NCI-H1105 treated with DMSO at 0.1 percent for 48 hours (cell line): ENCODE results near the gene LRFN2.

ENCODE experiments used
- DNase-seq: peaks from one replicate; lab custom pipeline; 2025; lab: John Stamatoyannopoulos, UW

Gene LRFN2

DNA sequence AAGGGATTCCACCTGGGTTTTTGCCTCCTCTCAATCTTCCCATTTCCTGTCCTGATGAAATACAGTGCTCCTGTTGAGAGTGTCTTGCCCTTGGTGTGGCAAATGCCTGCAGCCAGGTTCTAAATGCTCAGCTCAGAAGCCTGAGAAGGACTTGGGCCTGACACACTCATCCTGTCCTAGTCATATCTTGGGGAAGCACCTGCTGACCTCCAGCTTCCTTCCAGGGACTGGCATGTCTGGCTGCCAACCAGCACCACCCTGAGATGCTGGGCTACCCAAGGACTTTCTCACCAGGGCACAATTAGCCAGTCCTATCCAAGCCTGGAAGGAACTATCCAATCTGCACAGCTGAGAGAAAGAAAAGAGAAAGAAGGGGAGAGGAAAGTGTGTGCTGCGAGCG lies 43.4 kb downstream of the LRFN2 start:
- no peak for DNase-seq

DNA sequence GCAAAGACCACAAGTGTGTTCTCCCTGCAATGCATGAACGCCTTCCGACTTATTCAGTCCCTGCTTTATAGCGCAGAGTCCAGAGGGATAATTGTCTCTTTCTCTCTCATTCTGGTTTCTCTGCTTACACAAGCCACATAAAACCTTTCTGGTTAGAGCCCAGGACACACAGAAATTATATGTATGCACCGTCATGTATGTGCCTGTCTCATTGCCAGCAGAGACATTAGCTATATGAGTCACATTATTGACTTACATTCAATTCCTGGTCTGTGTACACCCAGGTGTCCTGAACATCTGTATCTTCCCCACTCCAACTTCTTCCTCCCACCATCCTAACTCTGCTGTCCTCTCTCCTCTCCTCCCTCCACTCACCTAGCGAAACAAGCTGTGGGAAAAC lies 44.0 kb downstream of the LRFN2 start:
- peak; percentile 24 for DNase-seq

DNA sequence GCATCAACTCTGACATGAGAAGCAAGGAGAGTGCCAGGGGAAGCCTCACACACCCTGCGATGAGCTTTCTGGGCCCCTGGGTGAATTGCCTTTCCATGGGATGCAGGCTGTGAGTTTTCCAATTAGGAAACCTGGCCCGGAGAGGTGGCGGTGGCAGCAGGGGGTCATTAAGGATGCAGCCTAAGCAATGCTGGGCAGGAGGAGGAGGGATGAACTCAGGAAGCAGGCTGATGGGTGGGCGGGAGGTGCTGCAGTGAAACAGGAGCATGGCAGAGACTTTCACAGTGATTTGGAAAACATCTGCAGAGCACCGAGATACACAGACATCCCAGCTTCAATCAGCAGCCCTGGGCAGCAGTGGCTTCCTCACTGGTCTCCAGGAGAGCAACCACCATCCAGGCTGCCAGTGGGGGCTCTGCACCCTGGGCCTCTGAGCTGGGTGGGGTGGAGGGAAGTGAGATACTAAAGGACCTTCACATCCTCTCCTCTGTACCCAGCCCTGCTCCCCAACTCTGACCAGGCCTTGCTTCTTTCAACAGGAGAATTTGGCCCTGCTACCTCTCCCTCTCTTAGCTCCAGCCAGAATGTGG lies 44.9 kb downstream of the LRFN2 start:
- DNase-seq = no peak

DNA sequence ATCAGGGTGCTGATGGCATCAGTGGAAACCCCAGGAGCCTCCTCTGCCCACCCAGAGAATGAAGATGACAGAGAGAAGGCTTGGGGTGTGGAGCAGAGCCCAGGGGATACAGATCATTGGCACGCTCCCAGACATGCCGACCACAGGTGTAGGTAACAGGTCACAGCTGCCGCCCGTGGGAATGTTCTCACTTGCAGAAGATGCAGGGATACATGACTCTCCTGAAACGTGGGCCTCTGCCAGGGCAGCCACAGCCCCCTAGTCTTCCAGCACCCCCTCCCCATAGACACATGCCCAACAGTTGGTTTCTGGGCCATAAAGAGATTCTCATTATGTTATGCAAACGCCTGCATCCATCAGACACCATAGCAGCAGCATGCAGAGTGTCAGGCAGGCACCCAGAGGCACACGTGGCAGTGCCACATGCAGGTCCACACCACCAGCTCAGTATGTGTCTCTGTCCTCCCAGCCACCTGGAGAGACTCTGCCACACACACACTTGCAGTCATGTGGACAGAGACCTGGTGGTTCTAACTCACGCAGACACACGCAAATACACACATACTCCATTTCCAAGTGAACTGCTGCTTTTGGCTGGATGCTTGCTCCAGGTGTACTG lies 45.5 kb downstream of the LRFN2 start:
- no peak for DNase-seq

DNA sequence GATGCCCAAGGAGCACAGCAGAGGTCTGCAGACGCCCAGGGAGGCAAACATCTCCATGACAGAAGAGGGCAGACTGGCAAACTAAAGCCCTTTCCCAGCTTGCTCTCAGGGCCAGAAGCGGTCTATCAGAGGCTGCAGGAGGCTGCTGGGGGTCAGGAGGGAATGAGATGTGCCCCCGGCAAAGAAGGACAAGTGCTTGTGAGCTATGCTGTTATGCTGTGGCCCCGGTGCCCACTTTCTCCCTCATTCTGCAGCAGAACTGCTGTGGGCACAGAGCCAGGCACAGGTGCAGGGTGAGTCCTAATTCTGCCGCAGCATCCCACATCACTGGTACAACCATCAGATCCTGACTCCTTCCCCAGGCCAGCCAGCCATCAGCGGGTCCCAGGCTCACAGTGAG lies 46.4 kb downstream of the LRFN2 start:
- no peak for DNase-seq

DNA sequence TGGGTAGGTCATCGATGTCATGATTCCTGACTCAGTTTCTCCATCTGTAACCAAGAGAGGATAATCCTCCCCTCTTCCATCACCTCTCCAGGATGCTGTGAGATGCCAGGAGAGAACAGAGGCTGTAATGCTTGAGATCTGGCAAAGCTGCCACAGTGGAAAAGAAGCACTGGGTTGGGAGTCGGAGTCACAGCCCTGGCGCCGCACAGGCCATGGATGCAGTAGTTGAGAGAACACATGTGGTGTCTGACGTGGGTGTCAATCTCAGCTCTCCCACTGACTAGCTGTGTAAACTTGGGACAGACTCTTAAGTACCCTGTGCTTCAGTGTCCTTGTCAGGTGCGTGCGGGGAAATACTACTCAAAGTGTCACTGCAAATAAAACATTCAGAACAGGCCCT lies 47.3 kb downstream of the LRFN2 start:
- no peak for DNase-seq

DNA sequence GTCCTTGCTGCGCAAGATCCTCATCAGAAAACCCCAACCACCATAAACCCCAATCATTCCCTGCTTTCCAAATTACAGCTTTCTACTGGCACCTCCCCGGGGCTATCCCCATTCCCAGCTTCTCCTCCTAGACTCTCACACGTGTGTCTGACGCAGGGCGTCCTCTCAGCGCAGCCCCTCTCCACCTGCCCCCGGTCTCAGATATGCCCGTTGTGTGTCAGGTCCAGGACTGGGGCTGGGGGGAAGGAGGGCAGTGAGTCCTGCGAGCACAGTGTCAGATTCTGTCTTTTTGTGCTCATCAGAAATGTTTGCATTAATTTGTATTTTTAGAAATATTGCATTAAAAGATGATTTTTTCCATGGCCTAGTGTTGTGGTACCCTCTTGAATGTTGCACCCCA lies 48.6 kb downstream of the LRFN2 start:
- DNase-seq = no peak

DNA sequence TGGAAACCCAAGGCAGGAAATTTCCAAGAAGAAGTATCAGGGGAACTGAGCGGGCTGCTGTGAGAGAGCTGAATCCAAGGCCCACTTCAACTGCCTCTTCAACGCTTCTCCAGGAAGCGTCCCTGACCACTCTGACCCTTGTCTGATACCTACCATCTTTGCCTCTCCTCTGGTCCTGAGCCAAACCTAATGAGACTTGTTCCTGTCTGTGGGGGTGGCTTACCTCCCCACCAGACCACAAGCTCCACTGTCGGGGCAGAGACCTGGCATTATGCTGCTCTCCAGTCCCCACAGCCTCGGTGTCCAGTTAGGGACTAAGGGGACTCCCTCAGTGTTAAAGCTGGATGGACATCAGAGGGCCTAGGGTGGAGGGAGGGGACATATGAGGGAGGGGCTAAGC lies 49.7 kb downstream of the LRFN2 start:
- no peak for DNase-seq

DNA sequence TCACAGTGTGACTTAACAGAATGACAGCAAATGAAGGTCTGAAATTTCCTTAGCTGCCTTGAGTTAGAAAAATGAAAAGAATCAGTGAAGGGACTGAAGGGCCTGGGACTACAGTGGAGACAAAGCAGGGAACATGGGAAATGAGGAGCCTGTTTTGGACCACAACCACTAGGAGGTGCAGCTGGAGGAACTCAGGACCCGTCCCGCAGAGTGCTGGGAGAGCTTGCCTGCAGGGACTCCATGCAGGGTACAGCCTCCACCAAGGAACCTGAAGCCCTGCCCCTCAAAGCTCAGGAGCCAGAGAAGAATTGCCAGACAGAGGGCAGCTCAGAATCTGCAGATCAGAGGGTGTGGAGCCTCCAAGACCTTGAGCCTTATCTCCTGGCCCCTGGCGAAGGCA lies 50.7 kb downstream of the LRFN2 start:
- DNase-seq = no peak

DNA sequence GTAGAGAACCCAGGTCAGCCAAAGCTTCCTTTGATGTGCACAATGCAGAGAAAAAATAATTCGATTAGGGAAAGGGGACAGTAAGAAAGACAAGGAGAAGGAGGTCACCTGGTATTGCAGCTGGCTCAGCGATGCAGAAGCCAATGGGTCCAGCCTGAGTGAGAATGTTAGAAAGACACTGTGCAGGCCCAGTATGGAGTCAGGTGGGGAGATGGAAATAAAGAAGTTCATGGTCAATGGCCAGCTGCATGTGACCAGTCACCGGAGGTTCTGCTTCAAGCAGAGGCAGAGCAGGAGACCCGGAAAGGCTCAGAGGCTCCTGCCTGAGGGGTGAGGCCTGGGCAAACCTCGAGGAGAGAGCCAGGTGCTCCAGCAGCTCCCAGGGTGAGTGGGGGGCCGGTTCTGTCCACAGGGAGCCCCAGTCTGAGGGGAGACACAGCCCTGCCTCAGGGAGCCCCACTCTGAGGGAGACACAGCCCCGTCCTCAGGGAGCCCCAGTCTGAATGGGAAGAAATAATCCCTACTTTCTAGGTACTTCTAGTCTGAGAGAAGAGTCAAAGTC lies 51.3 kb downstream of the LRFN2 start:
- no peak for DNase-seq

DNA sequence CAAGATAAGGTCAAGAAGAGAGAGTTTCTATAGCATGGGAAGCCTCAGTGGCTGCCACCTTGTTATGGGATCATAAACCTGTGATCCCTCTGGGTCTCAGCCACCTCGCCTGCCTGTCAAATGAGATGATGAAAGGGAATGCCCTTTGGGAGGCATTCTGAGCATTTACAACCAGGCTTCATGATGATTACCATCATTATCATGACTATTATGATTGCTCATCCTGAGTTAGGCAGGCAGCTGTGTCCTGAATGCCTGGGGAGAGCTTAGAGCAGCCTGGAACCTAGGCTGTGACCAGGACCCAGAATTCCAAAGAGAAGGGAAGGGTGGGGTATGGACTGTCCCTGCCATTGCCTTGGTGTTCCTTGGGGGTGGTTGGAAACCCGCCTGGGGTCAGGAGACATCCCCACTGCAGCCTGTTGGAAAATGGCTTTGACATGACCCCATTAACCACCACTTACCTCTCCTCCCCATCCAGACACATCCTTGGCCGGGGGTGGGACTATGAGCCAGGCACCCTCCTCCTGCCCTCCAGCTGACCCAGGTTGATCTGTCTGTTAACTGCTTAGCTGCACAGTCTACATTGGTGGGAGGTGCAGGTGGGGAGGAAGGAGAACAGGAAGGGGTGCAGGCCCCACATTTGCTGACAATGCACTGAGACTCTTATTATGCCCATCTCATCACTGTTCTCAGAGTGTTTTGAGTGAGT lies 51.9 kb downstream of the LRFN2 start:
- DNase-seq = no peak

DNA sequence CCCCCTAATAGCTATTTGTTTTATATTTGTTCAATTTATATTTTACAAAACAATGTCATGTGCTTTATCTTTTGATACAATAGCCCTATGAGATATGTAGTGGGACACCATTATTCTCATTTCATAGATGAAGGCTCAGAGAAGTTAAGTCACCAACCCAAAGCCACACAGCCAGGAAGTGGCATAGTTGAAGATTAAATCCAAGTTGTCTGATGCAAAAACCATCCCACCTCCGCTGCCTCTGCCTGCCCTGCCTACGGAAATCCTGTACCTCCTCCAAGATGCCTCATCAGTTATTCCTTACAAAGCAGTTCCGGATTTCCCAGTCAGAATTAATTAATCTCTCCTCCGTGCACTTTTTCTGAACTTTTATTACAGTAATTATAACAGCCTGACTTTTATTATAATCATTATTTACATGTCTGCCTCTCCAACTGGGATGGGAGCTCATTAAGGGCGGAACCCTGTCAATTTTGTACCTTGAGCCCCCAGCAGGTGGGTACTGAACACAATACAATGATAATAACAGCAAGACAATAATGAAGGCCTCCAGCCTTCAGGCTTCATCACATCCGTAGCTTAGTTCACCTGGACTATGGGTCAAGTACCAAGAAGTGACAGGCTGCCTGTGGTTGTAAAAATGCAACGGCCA lies 54.7 kb downstream of the LRFN2 start:
- DNase-seq = peak; percentile 31

DNA sequence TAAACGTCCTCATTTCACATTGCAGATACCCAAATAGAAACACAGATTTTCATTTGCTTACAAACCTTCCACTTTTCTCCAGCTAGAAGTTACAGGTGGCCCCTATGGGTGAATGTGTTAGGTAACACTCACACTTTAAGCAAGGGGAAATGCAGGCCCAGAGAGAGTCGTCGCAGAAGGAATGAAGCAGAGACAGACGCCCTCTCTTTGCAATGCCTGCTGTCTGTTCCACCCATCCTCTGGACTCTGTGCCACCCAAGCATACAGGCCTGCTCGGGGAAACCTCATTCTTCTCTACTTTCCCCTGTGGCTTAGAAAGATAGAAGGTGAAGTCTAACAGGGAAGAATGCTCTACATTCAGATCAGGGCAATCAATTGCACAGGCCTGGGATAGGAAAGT lies 57.2 kb downstream of the LRFN2 start:
- DNase-seq = no peak

DNA sequence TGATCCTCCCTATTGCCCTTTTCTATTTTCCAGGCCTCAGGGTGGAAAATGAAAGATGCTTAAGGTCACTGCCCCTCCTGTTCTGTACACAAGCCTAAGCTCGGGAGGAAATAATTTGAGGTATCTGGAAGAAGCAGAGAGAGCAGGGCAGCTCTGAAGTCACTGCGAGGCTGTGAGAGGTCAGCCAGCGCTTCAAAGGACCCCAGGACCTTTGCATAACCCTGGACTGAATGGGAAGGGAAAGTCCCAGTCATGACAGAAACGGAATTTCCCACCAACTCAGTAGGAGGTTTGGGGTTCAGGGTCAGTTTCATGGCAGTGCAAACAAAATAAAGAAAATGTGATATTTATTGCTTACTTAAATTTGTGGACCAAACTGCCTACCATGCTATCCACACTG lies 58.1 kb downstream of the LRFN2 start:
- no peak for DNase-seq

DNA sequence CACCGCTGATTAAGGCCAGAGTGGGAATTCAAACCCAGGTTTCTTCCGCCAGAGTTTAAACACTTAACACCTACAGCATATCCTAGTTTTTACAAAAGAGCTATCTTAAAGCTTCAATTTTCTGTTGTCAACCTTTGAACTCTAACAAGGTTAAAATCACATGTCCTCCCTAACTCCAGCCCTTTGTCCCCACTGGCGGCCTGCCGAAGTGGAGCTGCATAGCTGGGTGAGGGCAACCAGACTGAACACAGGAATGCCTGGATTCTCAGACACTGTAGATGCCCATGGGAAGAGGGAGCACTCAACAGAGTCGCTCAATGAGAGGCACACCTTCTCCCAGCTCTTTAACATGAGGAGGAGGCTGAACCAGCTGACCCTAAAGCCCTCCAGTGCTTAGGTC lies 59.1 kb downstream of the LRFN2 start:
- DNase-seq = no peak

DNA sequence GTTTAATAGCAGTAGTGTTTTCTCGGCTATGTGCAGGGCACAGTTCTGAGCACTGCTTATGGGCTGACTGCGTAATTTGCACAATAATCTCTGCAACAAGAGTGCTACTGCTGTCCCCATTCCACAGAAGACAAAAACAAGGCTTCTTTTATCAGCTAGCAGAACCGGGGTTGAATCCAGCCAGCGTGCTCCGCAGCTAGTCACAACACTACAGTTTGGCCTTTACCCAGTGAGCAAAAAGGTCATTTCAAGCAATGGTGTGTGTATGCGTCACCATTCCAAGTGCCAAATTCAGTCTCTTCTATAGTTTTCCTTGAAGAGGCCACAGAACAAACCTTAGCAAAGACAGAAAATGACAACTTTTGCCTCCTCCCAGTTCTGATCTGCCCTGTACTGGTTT lies 61.1 kb downstream of the LRFN2 start:
- DNase-seq = no peak

DNA sequence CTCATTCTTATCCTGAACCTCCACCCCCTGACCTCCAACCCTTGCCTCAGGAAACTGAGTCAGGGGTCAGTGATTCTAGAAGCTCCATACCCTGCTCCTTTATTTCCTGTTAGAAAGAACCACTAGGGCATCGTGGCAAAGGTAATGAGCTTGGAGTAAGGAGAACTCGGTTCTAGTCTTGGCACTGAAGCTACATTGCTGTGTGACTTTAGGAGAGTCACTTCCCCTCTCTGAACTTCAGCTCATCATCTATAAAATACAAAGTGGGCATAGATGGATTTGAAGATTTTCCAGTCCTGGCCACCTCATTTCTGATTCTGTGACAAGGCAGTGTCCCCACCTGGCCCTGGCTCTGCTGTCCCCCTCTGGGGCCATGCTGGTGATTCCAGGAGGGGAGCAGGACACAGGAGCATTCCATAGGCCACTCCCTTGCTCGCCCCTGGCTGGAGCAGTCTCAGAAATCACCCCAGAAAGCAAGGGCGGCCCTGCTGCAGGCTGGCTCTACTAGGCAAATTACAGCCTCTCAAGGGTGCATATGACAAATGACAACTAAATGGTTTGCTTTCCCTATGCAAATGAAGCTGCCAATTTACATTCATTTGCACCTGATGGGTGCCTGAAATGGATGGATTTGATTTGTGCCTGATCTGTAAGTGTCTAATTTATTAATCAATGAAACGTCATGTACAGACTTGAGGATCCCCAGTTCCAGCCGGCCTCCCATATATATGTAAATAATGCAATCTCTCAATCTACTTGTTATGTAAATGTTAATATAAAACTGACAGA lies 62.2 kb downstream of the LRFN2 start:
- DNase-seq = no peak

DNA sequence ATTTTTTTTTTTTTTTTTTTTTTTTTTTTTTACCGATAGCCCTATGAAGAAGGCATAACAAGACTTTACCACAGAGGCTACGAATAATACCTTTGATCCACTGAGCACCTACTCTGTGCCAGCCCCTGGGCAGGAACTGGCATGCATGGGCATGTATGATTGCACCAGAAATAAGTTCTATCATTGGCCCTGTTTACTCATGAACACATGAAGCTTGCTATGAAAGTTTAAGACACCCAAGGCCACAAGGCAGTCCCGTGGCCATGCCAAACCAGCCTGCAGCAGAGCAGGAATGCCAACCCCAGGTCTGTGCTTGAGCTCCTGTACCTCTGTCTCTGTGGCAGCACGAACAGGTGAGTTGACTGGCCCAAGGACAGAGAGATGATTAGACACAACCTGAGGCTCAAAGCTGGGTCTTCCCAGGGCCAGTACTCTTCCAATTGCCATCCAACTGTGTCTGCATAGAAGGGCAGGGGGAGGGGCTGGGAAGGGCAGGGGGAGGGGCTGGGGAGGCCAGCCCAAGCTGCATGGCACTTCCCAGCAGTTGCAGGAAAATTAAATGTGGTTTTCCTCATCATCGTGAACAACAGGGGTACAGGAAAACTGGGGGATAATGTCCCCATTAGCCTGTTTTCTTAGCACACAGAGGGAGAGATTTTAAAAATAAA lies 63.5 kb downstream of the LRFN2 start:
- DNase-seq = no peak

DNA sequence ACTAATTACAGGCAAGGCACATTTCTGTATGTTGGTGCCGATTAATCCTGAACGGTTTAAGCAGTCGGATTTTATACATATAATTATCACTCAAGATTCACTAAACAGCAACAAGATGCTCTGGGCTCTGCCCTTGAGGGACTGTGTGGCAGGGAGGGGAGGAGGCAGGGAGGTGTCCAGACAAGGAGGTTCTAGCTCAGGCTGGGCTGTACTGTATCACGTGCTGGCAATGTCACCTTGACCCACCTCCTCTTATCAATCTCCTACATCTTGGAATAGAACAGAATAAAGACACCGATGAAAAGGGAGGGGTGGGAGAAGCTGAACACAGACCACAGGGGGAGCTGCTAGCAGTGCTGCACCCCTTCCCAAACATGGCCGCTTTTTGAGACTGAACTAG lies 65.7 kb downstream of the LRFN2 start:
- no peak for DNase-seq

DNA sequence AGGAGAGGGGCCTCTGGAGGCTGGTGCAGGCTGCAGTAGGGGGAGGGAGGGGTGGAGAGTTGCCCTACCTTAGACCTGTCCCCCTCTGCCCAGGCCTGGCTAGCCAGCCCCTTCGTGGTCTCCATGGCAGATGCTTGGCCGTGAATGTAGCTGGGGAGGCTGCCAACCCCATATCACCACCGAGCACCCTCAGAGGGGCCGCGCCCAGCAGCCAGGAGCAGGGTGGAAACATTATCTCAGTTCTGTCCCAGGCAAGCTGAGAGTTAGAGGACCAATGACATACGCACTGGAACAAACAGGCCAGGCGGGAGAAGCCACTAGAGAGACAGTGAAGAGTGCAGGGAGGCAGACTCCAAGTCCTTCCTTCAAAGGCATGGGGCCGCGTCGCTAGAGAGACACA lies 66.5 kb downstream of the LRFN2 start:
- no peak for DNase-seq

DNA sequence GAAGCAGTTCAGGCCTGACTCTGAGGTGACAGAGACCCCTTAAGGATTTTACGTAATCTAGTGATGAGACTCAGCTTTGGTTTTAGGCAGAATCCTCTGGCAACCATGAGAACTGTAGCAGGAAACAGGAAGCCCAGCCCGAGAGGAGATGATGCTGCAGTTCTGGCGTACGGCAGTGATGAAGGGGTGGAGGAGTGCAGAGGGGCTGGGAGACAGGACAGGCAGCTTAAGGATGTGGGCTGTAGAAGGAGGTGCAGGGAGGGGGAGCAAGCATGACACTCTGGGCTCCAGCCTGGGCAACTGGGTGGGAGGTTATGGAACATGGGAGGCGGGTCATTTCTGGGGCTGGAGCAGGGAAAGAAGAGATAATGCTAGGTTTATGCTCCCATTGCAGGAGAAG lies 67.1 kb downstream of the LRFN2 start:
- DNase-seq = no peak

DNA sequence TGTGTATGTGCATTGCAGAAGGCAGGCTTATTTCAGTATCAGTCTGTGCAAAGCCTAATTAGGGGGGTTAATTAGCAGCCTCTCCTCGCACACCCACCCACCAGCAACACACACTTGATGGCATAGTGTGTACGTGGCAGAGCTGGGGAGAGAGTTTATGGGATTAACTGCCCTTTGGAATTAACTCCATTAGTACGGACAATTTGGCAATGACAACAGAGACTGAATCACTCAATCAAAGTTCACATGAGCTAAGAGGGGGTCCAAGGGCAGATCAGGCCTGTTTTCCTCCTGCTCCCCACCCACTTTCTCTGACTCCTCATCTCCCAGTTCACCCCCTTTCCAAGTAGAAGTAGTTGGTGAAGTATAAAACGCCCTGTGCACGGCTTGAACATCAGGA lies 69.5 kb downstream of the LRFN2 start:
- no peak for DNase-seq
